ENCODE measurements around the gene CERS6. TPM values are rescaled to one million over a fixed set of nuclear protein-coding genes. Genes with fewer than 3 reads are reported as not detected.

Gene CERS6
- total RNA-seq, 4 donors from 2014 or later = 25.9 to 57.2 (median 35.8) TPM

DNA sequence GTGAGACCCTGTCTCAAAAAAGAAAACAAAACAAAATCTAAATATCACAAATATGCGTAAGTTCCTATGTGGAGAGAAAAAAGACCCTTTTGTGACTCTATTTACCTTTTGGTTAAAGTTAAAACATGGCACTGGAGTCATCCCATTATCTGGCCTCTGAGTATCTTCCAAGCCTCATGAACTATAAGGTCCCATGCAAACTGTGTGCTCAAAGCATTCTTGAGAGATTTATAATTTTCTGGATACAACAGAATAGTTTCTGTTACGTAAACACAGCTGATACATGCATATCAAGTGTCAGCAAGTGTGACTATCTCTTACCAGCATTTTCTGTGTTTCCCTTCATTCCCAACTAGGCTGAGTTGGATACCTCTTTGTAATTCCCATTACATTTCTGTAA is 337.5 kb downstream of the CERS6 start:
- no peak for TF ChIP-seq CTCF (IDR thresholded peaks at IDR 0.05)
- DNase-seq (ENCODE audit: low spot score) = no peak
- no peak for ATAC-seq (ENCODE audit: low FRiP score)

- ATAC-seq (ENCODE audit: low FRiP score) = no peak
- no peak for TF ChIP-seq CTCF (IDR thresholded peaks at IDR 0.05)
- DNase-seq (ENCODE audit: low spot score) = no peak
These were observed 338.9 kb downstream of the CERS6 start for GRCh38 chr2:168794968-168795367.

DNA sequence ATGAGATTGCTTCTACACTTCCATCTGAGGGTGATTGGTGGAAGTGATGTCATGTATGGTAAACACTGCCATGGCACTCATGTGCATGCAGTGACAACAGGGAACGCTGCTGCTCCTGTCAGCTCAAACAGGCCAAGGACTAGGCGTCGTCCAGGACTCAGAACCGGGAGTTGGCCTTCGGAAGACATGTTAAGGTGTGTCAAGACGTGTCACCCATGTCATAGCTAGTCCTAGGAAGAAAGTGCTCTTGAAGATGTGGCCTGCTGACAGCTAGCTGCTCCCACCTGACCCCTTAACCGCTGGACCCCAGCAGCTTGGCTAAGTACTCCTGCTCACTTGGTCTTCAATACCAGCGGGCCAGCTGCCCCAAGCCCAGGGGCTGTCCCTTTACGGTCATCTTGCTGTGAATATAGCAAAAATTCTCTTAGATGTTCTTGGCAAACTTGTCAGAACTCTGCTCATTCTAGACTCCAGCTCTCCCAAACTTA is 340.1 kb downstream of the CERS6 start:
- no peak for TF ChIP-seq CTCF (IDR thresholded peaks at IDR 0.05)
- ATAC-seq (ENCODE audit: low FRiP score) (no peak), DNase-seq (ENCODE audit: low spot score) (no peak)

- no peak for TF ChIP-seq CTCF (IDR thresholded peaks at IDR 0.05)
- no peak for DNase-seq (ENCODE audit: low spot score)
- no peak for ATAC-seq (ENCODE audit: low FRiP score)
These were observed 340.7 kb downstream of the CERS6 start for GRCh38 chr2:168796583-168797285.

DNA sequence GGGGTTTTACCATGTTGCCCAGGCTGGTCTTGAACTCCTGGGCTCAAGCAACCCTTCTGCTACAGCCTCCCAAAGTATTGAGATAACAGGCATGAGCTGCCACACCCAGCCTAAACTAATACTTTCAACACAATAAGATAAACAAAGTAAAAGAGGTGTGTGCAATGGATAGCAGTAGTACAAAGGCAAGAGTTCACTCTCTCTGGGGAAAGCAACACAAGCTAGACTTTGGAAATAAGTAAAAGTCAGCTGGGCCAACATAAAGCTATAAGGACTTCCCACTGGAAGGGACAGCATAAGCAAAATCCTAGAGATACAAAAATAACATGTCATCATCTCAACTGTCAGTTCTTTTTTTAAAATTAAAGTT is 341.2 kb downstream of the CERS6 start:
- DNase-seq (ENCODE audit: low spot score) (no peak), ATAC-seq (ENCODE audit: low FRiP score) (no peak)

GRCh38 chr2:168798076-168798887 is 342.2 kb downstream of the CERS6 start:
- no peak for TF ChIP-seq CTCF (IDR thresholded peaks at IDR 0.05)
- no peak for DNase-seq (ENCODE audit: low spot score)
- no peak for ATAC-seq (ENCODE audit: low FRiP score)

More for the DNA sequence above, 341.2 kb downstream of the CERS6 start:
- no peak for TF ChIP-seq CTCF (IDR thresholded peaks at IDR 0.05)
